ENCODE measurements around the gene TRIM59. TPM values are rescaled to one million over a fixed set of nuclear protein-coding genes. Genes with fewer than 3 reads are reported as not detected.

Gene TRIM59
- total RNA-seq, 1 donor from 2014 or later = 0.77 TPM

GRCh38 chr3:160444411-160444810, 5.2 kb downstream of the TRIM59 start:
- no peaks in the 10 kb centered on the region for H3K9me3 ChIP-seq (replicated peaks)
- peaks cover 27% of the 10 kb centered on the region for H3K27me3 ChIP-seq (ENCODE audit: low read depth)
- no peaks in the 10 kb centered on the region for H3K36me3 ChIP-seq
- no peak for DNase-seq
- intact Hi-C loops (cut with micrococcal nuclease) = no loop called here
- no peak overlapping the region for H3K27ac ChIP-seq (replicated peaks)
- H3K4me1 ChIP-seq = peaks cover 7% of the 10 kb centered on the region
- H3K4me3 ChIP-seq = no peak overlapping the region
- no peak for TF ChIP-seq CTCF (IDR thresholded peaks at IDR 0.05; ENCODE audit: borderline replicate concordance)

DNA sequence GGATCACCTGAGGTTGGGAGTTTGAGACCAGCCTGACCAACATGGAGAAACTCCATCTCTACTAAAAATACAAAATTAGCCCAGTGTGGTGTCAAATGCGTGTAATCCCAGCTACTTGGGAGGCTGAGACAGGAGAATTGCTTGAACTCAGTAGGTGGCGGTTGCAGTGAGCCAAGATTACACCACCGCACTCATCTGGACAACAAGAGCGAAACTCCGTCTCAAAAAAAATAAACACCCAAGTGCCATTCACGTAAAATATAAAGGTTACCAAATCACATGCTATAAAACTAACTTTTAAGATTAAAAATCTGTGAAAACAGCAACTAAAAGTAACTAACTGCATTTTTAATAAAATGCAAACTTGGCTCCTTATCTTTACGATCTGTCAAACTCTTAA, 8.9 kb downstream of the TRIM59 start:
- DNase-seq = no peak
- no peak for TF ChIP-seq CTCF (IDR thresholded peaks at IDR 0.05; ENCODE audit: borderline replicate concordance)
- Histone ChIP-seq H3K4me3 (no peak overlapping the region), H3K36me3 (no peaks in the 10 kb centered on the region), H3K9me3 (replicated peaks) (no peaks in the 10 kb centered on the region), H3K27ac (replicated peaks) (no peak overlapping the region), H3K27me3 (ENCODE audit: low read depth) (no peaks in the 10 kb centered on the region), H3K4me1 (no peaks in the 10 kb centered on the region)
- intact Hi-C loops (cut with micrococcal nuclease) = no loop called here

DNA sequence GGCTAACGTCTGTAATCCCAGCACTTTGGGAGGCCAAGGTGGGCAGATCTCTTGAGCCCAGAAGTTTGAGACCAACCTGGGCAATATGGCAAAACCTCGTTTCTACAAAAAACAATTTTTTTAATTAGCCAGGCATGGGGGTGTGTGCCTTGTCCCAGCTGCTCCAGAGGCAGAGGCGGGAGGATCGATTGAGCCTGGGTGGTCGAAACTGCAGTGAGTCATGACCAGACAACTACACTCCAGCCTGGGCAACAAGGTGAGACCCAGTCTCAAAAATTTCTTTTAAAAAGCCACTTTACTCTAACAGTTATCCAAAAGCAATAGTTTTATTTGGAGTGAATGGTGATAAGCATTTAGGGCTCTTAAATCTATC, 12.5 kb downstream of the TRIM59 start:
- Histone ChIP-seq H3K27me3 (ENCODE audit: low read depth) (no peaks in the 10 kb centered on the region), H3K9me3 (replicated peaks) (no peaks in the 10 kb centered on the region), H3K4me3 (no peak overlapping the region), H3K36me3 (peaks cover 20% of the 10 kb centered on the region), H3K4me1 (no peaks in the 10 kb centered on the region), H3K27ac (replicated peaks) (no peak overlapping the region)
- intact Hi-C loops (cut with micrococcal nuclease) = no loop called here
- TF ChIP-seq CTCF (IDR thresholded peaks at IDR 0.05; ENCODE audit: borderline replicate concordance) = no peak
- no peak for DNase-seq

- peaks cover 33% of the 10 kb centered on the region for H3K36me3 ChIP-seq
- intact Hi-C loops (cut with micrococcal nuclease) = no loop called here
- no peak overlapping the region for H3K27ac ChIP-seq (replicated peaks)
- DNase-seq = no peak
- no peaks in the 10 kb centered on the region for H3K4me1 ChIP-seq
- H3K27me3 ChIP-seq (ENCODE audit: low read depth) = no peaks in the 10 kb centered on the region
- no peak for TF ChIP-seq CTCF (IDR thresholded peaks at IDR 0.05; ENCODE audit: borderline replicate concordance)
- no peaks in the 10 kb centered on the region for H3K9me3 ChIP-seq (replicated peaks)
- no peak overlapping the region for H3K4me3 ChIP-seq
Measured at GRCh38 chr3:160435747-160436146, 13.8 kb downstream of the TRIM59 start.

DNA sequence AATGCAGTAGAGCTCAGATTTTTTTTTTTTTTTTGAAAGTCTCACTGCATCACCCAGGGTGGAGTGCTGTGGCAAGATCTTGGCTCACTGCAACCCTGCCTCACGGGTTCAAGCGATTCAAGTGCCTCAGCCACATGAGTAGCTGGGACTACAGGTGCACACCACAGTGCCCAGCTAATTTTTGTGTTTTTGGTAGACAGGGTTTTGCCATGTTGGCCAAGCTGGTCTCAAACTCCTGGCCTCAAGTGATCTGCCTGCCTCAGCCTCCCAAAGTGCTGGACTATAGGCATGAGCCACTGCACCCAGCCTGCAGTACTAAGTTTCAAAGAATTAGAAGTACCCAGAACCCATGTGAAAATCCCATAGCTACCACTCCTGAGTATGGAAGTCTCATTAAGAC, 14.5 kb downstream of the TRIM59 start:
- Histone ChIP-seq H3K9me3 (replicated peaks) (no peaks in the 10 kb centered on the region), H3K4me1 (no peaks in the 10 kb centered on the region), H3K4me3 (no peak overlapping the region), H3K36me3 (peaks cover 40% of the 10 kb centered on the region), H3K27me3 (ENCODE audit: low read depth) (no peaks in the 10 kb centered on the region), H3K27ac (replicated peaks) (no peak overlapping the region)
- intact Hi-C loops (cut with micrococcal nuclease) = no loop called here
- DNase-seq = no peak
- TF ChIP-seq CTCF (IDR thresholded peaks at IDR 0.05; ENCODE audit: borderline replicate concordance) = no peak

- no peak for DNase-seq
- Histone ChIP-seq H3K27me3 (ENCODE audit: low read depth) (no peaks in the 10 kb centered on the region), H3K36me3 (peaks cover 50% of the 10 kb centered on the region), H3K4me3 (no peak overlapping the region), H3K9me3 (replicated peaks) (no peaks in the 10 kb centered on the region), H3K27ac (replicated peaks) (no peak overlapping the region), H3K4me1 (no peaks in the 10 kb centered on the region)
- intact Hi-C loops (cut with micrococcal nuclease) = no loop called here
- TF ChIP-seq CTCF (IDR thresholded peaks at IDR 0.05; ENCODE audit: borderline replicate concordance) = no peak
Measured at GRCh38 chr3:160434071-160434470, 15.5 kb downstream of the TRIM59 start.

Data from left ventricle myocardium inferior (tissue), 1 donor.